Limb (tissue), 2 donors: ENCODE measurements around the gene AQP1.

Experiments used
- DNase-seq, 2 donors: peaks; one replicate each; pipeline ENCODE4 v3.0.0-alpha.2; 2016; ENCODE audit errors: extremely low spot score in 2 of 2

The AQP1 gene

DNA sequence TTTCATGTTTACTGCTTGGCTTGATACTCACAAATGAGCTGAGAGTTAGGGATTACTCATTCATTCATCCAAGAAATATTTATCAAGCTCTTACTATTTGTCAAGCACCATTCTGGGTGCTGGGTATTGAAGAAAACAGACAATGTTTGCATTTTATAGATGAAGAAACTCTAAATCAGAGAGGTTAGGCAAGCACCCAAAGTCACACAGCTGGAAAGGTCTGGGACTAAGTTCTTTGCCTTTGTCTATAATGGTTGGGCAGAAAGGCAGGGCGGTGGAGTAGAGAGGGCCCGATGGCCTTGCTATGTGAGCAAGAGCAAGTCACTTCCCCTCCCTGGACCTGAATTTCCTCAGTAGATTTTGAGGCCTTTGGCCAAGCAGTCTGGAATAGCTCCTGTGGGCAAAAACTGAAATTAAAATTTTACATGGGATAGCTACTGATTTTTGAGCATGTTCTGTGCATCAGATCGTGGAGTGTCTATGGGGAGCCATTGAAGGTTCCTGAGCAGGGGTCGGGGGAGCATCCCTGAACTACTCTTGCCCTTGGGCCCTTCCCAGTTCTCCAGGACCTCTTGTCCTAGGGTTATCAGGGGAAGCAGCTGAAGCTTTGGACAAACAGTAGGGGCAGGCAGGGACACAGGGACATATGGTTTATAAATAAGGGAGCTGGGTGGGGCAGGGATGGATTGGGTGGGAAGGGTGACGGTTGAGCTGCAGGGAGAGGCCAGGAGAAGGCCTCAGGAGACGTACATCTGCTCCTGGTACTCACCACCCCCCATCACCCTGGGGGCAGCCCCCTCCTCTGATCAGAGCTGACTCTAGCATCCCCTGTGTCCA is 23.3 kb downstream of the AQP1 start:
- no peak for DNase-seq

DNA sequence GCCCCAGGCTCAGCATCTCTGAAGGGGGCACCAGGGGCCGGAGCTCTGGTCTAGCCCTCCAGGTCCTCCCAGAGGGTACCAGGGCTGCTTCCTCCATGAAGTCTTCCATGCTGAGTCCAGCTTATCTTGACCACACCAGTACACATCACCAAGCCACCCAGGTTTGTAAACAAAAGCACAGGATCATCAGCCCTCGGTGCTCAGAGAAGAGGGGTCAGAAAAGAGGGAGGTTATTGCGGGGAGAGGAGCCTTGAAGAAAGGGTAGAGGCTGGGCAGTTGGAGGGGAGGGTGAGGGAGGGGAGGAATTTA is 23.9 kb downstream of the AQP1 start:
- no peak for DNase-seq

- DNase-seq, result no peak
These were observed 25.1 kb downstream of the AQP1 start for GRCh38 chr7:30936650-30937245.

DNA sequence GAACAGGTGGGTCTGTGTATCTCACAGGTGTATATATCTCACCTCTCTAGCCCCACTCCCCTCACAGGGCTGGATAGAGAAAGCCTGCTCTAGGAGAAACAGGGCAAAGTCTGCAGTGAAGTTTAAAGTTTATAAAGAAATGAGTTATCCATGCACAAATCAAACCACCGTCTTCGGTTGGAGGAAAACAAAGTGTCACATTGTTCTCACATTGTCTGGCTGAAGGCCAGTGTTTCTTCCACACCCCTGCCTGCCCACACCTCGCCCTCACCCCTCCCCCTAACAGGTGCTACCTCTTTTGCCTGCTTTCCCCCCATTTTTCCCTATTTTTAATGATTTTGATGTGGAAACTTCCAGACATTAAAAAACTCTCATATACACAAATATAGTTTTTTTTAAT is 25.8 kb downstream of the AQP1 start:
- no peak for DNase-seq

DNA sequence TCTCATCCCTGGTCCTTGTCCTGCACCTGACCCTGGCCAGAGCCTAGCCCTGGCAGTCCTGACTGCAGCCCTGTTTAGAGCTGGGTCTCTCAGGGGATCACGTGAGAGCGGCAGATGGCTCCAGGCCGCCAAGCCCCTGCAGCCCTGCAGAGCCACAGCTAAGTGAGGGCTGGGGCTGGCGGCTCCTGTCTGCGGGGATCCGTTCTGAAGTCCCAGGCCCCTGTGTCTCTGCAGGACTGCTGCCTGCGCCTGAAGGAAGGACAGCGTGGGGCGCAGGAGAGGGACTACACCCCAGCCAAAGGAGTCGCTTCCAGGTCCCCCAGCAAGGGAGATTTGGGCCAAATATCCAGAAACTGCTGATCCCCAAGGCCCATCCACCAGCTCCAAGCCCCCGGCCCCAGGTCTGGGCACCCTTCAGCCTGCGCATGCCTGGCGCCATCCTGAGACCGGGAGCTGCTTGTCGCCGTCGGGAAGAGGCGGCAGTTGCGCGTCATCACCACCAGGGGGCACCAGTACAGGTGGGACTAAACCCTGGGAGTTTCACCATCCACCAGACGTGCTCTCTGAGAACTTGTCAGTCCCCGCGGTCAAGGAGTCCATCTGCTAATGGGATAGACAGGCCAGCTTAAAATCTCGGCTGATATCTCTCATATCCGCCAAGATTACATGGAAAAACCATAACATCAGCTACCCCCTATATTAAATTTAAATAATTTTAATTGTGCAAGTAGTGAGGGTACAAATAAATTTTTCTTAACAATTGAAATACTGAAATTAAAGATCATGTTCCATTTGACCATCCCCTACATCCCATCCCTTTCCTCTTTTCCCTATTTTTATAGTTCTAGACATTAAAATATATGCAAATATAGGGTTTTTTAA is 27.0 kb downstream of the AQP1 start:
- peak; percentile 75 to 84 for DNase-seq

DNA sequence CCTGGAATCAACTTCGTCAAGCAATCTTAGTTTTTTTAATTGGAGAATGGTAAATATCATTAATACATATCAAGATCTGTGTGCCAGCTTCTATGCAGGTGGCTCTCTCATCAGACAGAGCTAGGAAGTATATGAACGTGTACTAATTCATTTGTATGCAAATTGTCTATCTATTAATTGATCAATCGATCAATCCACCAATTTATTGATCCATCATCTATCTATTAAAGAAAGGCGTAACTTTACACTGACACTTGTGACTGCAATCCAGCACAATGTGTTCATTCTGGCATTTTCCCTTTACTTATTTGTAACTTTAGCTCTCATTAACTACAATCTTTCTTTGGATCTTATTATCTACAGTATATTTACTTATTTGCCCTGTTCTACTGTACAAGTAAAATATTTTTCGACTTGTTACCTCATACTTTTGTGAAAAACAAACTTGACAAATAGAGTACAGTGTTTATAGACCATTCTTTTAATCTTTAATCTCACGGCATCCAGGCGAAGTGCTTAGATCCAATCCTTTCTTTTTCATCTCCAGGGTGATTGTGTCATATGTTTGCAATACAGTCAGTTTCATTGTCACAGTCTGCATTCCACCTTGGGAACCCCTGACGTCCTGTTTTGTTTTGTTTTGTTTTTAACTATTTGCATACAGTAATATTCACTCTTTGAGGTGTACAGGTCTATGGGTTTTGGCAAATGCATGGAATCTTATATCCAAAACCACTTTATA is 30.1 kb downstream of the AQP1 start:
- no peak for DNase-seq

GRCh38 chr7:30950197-30950596 is 38.5 kb downstream of the AQP1 start:
- DNase-seq, result no peak

- no peak for DNase-seq
These were observed 43.3 kb downstream of the AQP1 start for GRCh38 chr7:30954914-30955313.

- no peak for DNase-seq
These were observed 45.1 kb downstream of the AQP1 start for GRCh38 chr7:30956704-30957103.

- no peak for DNase-seq
These were observed 52.2 kb downstream of the AQP1 start, which contains the start of gene GHRHR for GRCh38 chr7:30963842-30964241. GHRHR (plus strand) TSS chr7:30963953; CDS start chr7:30964069, 116 bp downstream.

DNA sequence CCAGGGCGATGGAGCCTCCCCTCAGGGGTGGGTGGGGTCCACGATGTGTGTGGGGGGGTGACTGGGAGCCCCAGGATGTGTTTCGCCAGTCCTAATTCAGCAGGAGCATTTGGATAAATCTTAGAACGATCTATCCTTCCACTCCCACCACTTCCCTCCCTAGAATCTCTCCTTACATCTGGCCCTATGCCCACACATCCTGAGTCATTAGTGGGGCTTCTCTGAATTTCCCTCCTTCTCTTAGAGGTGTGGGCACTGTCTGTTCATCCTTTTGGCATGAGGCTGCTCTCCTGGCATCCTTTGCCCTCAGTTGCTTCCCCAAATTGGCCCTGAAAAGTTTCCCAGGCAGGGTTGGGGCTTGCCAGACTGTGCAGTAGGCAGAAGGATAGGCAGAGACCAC is 53.7 kb downstream of the AQP1 start:
- no peak for DNase-seq

DNA sequence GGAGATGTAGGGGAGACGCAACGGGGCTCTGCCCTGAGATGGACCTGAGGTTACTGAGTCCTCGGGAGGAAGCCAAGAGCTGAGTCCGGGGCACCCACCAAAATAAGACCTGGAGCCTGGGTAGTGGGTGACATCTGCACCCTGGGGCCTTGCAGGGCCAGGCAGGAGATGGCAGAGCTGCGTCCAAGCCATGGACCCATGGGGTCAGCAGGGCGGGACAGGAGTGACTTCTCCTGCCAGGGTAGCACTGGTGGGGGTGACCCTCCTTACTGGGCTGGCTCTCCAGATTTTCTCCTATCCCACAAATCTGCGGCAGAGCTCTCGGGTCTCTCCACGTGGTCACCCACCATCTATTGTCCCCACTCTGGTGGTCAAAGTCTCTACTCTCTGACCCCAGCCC is 54.2 kb downstream of the AQP1 start:
- DNase-seq, result no peak

DNA sequence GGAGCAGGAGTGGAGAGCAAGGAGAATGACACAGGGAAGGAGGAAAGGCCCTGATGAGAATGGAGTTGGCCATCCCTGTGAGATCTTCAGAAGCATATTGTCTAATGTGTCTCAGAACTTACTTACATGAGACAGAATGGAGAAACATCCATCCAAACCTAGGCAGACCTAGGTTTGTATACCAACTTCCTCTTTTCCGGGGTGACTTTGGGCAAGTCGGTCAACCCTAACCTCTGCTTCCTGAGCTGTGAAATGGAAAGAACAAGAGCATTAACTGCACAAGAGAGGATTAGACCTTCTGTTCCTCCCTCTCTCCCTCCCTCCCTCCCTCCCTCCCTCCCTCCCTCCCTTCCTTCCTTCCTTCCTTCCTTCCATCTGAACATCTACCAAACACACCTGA is 56.6 kb downstream of the AQP1 start:
- no peak for DNase-seq

- DNase-seq, result no peak
These were observed 57.3 kb downstream of the AQP1 start for GRCh38 chr7:30968747-30969603.

- DNase-seq, result no peak
These were observed 57.9 kb downstream of the AQP1 start for GRCh38 chr7:30969604-30969970.

GRCh38 chr7:30970074-30970473 is 58.4 kb downstream of the AQP1 start:
- no peak for DNase-seq

DNA sequence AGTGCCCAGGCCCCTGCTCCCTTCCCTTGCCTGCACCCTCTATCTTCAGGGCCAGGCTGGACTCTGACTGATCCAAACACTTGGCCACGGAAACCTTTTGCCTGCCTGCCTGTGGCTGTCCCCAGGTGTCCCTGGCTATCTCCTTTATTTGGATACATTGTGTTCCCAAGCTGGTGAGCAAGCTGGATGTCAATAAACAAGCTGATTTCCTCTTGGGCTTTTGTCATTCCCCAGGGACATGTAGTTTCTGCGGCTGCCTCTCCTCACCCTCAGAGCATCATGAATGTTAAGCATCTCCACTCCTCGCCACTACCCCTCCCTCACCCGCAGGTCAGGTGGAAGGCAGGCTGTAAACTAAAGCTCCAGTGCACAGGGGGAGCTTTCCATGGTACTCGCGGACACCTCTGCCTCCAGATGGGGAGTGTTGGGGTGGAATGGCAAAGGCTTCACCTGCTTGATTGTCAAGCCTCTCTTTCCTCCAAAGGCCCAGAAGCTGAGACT is 59.0 kb downstream of the AQP1 start:
- DNase-seq, result no peak

- no peak for DNase-seq
These were observed 59.8 kb downstream of the AQP1 start for GRCh38 chr7:30971440-30971839.

DNA sequence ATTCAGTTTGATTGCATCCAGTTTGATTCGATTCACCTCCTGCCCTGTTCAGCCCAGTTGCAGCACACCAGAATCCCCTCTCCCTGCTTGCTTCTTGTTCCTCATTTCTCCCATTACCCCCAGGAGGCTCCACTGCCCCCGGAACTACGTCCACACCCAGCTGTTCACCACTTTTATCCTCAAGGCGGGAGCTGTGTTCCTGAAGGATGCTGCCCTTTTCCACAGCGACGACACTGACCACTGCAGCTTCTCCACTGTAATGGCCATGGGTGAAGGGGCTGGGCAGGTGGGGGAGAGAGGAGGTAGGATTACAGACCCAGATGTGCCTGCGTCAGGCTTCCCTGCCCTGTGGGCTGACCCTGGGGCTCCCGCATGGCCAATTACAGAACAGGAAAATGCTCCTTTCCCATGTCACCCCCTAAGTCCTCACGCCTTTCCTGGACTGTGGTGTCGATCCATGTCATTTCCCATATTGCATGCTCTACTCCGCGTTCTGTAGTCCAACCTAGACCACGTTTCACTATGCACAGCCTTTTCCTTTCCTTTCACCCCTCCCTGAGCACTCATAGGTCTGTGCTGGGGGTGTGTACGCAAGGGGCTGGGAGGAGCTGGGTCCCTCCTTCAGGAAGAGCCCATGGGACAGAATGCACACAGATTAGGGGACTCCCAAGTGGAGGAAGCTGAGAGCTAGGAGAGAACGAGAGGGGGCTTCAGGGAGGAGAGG is 60.3 kb downstream of the AQP1 start:
- no peak for DNase-seq

- no peak for DNase-seq
These were observed 61.6 kb downstream of the AQP1 start for GRCh38 chr7:30973292-30973691.
